ENCODE results near the gene SPATA20. TPM values are rescaled to one million over a fixed set of nuclear protein-coding genes. Genes with fewer than 3 reads are reported as not detected.

Gene SPATA20
- total and polyA plus RNA-seq, 2 of the 13 experiments (the other 11 are each of a cell fraction or from before 2014, with no cell fraction given) = 36.1 to 64.8 TPM

DNA sequence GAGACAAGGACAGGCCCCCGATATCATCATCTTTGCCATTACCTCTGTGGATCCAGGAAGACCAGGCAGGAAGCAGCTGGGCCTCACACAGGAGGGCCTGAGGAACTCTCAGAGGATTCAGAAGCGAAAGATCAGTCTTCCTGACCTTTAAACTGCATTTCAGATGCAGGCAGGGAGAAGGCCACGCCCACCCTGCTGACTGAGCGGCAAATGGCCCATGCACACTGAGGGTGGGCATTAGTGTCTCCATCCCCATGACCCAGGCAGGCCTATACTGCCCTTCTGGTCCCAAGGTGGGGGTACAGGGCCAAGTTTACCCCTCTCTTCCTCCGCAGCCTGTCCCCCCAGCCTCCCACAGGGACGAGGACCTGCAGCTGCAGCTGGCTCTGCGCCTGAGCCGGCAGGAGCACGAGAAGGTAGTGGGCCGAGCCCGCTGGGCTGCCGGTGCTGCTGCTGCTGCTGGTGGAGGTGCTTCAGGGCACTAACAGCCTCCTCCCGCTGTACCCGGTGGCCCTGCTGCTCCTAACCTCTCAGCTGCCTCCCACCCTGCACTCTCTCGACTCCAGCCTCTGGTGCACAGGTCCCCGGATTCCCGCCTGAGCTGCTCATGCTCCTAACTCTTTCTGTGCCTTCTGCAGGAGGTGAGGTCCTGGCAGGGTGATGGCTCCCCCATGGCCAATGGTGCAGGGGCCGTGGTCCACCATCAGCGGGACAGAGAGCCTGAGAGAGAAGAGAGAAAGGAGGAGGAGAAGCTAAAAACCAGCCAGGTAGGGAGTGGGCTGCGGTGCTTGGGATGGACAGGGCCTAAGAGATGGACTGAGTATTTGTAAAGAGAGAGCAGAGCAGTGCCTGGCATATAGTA, 8.2 kb upstream of the SPATA20 start (continued):
- TF ChIP-seq, protein P1, sequence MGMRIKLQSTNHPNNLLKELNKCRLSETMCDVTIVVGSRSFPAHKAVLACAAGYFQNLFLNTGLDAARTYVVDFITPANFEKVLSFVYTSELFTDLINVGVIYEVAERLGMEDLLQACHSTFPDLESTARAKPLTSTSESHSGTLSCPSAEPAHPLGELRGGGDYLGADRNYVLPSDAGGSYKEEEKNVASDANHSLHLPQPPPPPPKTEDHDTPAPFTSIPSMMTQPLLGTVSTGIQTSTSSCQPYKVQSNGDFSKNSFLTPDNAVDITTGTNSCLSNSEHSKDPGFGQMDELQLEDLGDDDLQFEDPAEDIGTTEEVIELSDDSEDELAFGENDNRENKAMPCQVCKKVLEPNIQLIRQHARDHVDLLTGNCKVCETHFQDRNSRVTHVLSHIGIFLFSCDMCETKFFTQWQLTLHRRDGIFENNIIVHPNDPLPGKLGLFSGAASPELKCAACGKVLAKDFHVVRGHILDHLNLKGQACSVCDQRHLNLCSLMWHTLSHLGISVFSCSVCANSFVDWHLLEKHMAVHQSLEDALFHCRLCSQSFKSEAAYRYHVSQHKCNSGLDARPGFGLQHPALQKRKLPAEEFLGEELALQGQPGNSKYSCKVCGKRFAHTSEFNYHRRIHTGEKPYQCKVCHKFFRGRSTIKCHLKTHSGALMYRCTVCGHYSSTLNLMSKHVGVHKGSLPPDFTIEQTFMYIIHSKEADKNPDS (CRISPR knock-in tag; IDR thresholded peaks at IDR 0.05) = no peak
- TF ChIP-seq DPF2 (CRISPR knock-in tag; IDR thresholded peaks at IDR 0.05; ENCODE audit: borderline replicate concordance, low read depth) (peak; percentile 19; the same call in 1 of the 2 replicates), ZNF333 (CRISPR knock-in tag; IDR thresholded peaks at IDR 0.05; ENCODE audit: borderline replicate concordance) (no peak; the same call in 1 of the 2 replicates), NFE2L1 (CRISPR knock-in tag; IDR thresholded peaks at IDR 0.05; ENCODE audit: borderline replicate concordance) (no peak), KLF11 (CRISPR knock-in tag; IDR thresholded peaks at IDR 0.05) (no peak), HCFC1 (IDR thresholded peaks at IDR 0.05; ENCODE audit: low read depth, low read length) (no peak), ZNF749 (CRISPR knock-in tag; IDR thresholded peaks at IDR 0.05; ENCODE audit: borderline replicate concordance) (no peak), ZNF274 (CRISPR knock-in tag; IDR thresholded peaks at IDR 0.05) (no peak; the same call in 1 of the 2 replicates), ZFX (CRISPR knock-in tag; IDR thresholded peaks at IDR 0.05; ENCODE audit: low read depth) (peak; percentile 83), CHCHD3 (CRISPR knock-in tag; IDR thresholded peaks at IDR 0.05) (no peak), ZNF7 (CRISPR knock-in tag; IDR thresholded peaks at IDR 0.05) (no peak), ZNF160 (CRISPR knock-in tag; IDR thresholded peaks at IDR 0.05) (no peak; the same call in 1 of the 2 replicates)
- TF ChIP-seq, protein P2, sequence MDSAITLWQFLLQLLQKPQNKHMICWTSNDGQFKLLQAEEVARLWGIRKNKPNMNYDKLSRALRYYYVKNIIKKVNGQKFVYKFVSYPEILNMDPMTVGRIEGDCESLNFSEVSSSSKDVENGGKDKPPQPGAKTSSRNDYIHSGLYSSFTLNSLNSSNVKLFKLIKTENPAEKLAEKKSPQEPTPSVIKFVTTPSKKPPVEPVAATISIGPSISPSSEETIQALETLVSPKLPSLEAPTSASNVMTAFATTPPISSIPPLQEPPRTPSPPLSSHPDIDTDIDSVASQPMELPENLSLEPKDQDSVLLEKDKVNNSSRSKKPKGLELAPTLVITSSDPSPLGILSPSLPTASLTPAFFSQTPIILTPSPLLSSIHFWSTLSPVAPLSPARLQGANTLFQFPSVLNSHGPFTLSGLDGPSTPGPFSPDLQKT (CRISPR knock-in tag; IDR thresholded peaks at IDR 0.05; ENCODE audit: borderline replicate concordance) = no peak
- TF ChIP-seq, protein P3, sequence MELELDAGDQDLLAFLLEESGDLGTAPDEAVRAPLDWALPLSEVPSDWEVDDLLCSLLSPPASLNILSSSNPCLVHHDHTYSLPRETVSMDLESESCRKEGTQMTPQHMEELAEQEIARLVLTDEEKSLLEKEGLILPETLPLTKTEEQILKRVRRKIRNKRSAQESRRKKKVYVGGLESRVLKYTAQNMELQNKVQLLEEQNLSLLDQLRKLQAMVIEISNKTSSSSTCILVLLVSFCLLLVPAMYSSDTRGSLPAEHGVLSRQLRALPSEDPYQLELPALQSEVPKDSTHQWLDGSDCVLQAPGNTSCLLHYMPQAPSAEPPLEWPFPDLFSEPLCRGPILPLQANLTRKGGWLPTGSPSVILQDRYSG (CRISPR knock-in tag; IDR thresholded peaks at IDR 0.05) = no peak
- TF ChIP-seq, protein P4, sequence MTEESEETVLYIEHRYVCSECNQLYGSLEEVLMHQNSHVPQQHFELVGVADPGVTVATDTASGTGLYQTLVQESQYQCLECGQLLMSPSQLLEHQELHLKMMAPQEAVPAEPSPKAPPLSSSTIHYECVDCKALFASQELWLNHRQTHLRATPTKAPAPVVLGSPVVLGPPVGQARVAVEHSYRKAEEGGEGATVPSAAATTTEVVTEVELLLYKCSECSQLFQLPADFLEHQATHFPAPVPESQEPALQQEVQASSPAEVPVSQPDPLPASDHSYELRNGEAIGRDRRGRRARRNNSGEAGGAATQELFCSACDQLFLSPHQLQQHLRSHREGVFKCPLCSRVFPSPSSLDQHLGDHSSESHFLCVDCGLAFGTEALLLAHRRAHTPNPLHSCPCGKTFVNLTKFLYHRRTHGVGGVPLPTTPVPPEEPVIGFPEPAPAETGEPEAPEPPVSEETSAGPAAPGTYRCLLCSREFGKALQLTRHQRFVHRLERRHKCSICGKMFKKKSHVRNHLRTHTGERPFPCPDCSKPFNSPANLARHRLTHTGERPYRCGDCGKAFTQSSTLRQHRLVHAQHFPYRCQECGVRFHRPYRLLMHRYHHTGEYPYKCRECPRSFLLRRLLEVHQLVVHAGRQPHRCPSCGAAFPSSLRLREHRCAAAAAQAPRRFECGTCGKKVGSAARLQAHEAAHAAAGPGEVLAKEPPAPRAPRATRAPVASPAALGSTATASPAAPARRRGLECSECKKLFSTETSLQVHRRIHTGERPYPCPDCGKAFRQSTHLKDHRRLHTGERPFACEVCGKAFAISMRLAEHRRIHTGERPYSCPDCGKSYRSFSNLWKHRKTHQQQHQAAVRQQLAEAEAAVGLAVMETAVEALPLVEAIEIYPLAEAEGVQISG (CRISPR knock-in tag; IDR thresholded peaks at IDR 0.05) = peak; percentile 48

Data from HepG2 (cell line).